Measurements from ENCODE around the gene PFN3.

PFN3 gene

DNA sequence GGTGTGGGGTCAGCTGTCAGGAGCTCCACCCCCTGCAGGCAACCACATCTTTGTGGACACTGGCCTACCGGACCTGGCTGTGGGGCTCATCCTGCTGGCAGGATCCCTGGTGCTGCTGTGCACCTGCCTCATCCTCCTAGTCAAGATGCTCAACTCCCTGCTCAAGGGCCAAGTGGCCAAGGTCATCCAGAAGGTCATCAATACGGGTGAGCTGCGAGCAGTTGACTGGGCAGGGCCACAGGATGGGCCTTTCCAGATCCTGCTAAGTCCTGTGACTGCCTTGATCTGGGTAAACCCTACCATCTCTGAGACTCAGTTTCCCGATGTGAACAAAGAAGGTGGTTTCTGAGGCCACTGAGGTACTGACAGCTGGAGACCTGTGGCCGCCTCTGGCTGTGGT is 6.5 kb downstream of the PFN3 start:
- no peak for DNase-seq (ENCODE audit: low read depth in 1 of 2, low spot score in 1 of 2)
- Histone ChIP-seq H3K4me3 (replicated peaks; ENCODE audit: insufficient read depth, low read length) (no peak overlapping the region), H3K27me3 (ENCODE audit: insufficient read depth, poor library complexity, severe bottlenecking) (no peaks in the 10 kb centered on the region), H3K27ac (replicated peaks) (no peak overlapping the region)
- TF ChIP-seq, protein P1, sequence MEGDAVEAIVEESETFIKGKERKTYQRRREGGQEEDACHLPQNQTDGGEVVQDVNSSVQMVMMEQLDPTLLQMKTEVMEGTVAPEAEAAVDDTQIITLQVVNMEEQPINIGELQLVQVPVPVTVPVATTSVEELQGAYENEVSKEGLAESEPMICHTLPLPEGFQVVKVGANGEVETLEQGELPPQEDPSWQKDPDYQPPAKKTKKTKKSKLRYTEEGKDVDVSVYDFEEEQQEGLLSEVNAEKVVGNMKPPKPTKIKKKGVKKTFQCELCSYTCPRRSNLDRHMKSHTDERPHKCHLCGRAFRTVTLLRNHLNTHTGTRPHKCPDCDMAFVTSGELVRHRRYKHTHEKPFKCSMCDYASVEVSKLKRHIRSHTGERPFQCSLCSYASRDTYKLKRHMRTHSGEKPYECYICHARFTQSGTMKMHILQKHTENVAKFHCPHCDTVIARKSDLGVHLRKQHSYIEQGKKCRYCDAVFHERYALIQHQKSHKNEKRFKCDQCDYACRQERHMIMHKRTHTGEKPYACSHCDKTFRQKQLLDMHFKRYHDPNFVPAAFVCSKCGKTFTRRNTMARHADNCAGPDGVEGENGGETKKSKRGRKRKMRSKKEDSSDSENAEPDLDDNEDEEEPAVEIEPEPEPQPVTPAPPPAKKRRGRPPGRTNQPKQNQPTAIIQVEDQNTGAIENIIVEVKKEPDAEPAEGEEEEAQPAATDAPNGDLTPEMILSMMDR (IDR thresholded peaks at IDR 0.05; ENCODE audit: insufficient read depth, low read length): no peak
- TF ChIP-seq GABPA (IDR thresholded peaks at IDR 0.05; ENCODE audit: low read depth): no peak
- no peak for TF ChIP-seq SPI1 (IDR thresholded peaks at IDR 0.05; ENCODE audit: borderline replicate concordance, low read depth)
- TF ChIP-seq, protein P2, sequence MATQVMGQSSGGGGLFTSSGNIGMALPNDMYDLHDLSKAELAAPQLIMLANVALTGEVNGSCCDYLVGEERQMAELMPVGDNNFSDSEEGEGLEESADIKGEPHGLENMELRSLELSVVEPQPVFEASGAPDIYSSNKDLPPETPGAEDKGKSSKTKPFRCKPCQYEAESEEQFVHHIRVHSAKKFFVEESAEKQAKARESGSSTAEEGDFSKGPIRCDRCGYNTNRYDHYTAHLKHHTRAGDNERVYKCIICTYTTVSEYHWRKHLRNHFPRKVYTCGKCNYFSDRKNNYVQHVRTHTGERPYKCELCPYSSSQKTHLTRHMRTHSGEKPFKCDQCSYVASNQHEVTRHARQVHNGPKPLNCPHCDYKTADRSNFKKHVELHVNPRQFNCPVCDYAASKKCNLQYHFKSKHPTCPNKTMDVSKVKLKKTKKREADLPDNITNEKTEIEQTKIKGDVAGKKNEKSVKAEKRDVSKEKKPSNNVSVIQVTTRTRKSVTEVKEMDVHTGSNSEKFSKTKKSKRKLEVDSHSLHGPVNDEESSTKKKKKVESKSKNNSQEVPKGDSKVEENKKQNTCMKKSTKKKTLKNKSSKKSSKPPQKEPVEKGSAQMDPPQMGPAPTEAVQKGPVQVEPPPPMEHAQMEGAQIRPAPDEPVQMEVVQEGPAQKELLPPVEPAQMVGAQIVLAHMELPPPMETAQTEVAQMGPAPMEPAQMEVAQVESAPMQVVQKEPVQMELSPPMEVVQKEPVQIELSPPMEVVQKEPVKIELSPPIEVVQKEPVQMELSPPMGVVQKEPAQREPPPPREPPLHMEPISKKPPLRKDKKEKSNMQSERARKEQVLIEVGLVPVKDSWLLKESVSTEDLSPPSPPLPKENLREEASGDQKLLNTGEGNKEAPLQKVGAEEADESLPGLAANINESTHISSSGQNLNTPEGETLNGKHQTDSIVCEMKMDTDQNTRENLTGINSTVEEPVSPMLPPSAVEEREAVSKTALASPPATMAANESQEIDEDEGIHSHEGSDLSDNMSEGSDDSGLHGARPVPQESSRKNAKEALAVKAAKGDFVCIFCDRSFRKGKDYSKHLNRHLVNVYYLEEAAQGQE (IDR thresholded peaks at IDR 0.05; ENCODE audit: insufficient replicate concordance, low read depth): no peak
- no peak for TF ChIP-seq POLR2AphosphoS5 (IDR thresholded peaks at IDR 0.05; ENCODE audit: low read depth)

DNA sequence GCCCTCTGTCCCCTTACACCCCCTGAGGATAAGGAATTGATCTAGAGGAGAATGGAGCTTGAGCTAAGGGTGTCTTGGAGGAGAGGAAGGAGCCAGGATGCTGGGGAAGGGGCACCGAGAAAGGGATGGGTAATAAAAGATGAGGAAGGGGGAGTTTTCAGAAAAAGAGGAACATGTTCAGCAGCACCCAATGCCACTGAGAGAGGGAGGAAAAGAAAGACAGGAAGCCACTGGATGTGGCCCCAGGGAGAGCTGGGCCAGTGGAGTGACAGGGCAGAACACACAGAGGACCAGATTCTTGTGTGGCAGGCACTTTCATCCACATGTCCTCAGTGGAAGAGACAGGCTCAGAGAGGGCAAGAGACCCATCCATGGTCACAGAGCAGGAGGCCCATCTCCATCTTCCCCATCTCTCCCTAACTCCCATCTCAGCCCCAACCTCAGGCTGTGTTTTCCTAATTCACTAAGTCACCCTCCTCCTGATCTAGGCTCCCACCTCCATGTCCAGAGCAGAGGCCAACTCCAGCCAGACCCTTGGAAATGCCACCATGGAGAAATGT is 7.2 kb downstream of the PFN3 start:
- peak; percentile 66; the same call in 1 of the 2 replicates for TF ChIP-seq SPI1 (IDR thresholded peaks at IDR 0.05; ENCODE audit: borderline replicate concordance, low read depth)
- TF ChIP-seq POLR2AphosphoS5 (IDR thresholded peaks at IDR 0.05; ENCODE audit: low read depth): no peak
- Histone ChIP-seq H3K27me3 (ENCODE audit: insufficient read depth, poor library complexity, severe bottlenecking) (no peaks in the 10 kb centered on the region), H3K27ac (replicated peaks) (no peak overlapping the region), H3K4me3 (replicated peaks; ENCODE audit: insufficient read depth, low read length) (no peak overlapping the region)
- peak in 1 of 2 experiments; percentile 66 for DNase-seq (ENCODE audit: low read depth in 1 of 2, low spot score in 1 of 2)

DNA sequence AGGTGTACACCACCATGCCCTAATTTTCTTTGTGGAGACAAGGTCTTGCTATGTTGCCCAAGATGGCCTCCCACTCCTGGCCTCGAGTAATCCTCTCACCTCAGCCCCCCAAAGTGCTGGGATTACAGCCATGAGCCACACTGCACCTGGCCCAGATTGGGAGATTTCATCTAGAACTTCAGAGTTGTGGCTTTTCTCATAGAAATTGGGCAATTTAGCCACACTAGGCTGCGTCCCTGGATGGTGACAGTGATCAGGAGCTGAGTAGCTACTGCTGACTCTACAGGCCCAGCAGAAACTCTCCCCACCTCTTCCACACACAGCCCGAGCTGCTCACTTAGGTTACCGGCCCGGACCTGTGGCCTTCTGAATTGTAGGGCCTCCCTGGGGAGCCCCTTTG is 7.7 kb downstream of the PFN3 start:
- Histone ChIP-seq H3K27ac (replicated peaks) (no peak overlapping the region), H3K27me3 (ENCODE audit: insufficient read depth, poor library complexity, severe bottlenecking) (no peaks in the 10 kb centered on the region), H3K4me3 (replicated peaks; ENCODE audit: insufficient read depth, low read length) (no peak overlapping the region)
- DNase-seq (ENCODE audit: low read depth in 1 of 2, low spot score in 1 of 2): peak in 1 of 2 experiments; percentile 53
- TF ChIP-seq, protein P1 (IDR thresholded peaks at IDR 0.05; ENCODE audit: insufficient read depth, low read length): no peak
- TF ChIP-seq SPI1 (IDR thresholded peaks at IDR 0.05; ENCODE audit: borderline replicate concordance, low read depth) (no peak), POLR2AphosphoS5 (IDR thresholded peaks at IDR 0.05; ENCODE audit: low read depth) (no peak), GABPA (IDR thresholded peaks at IDR 0.05; ENCODE audit: low read depth) (no peak)
- TF ChIP-seq, protein P2 (IDR thresholded peaks at IDR 0.05; ENCODE audit: insufficient replicate concordance, low read depth): no peak

DNA sequence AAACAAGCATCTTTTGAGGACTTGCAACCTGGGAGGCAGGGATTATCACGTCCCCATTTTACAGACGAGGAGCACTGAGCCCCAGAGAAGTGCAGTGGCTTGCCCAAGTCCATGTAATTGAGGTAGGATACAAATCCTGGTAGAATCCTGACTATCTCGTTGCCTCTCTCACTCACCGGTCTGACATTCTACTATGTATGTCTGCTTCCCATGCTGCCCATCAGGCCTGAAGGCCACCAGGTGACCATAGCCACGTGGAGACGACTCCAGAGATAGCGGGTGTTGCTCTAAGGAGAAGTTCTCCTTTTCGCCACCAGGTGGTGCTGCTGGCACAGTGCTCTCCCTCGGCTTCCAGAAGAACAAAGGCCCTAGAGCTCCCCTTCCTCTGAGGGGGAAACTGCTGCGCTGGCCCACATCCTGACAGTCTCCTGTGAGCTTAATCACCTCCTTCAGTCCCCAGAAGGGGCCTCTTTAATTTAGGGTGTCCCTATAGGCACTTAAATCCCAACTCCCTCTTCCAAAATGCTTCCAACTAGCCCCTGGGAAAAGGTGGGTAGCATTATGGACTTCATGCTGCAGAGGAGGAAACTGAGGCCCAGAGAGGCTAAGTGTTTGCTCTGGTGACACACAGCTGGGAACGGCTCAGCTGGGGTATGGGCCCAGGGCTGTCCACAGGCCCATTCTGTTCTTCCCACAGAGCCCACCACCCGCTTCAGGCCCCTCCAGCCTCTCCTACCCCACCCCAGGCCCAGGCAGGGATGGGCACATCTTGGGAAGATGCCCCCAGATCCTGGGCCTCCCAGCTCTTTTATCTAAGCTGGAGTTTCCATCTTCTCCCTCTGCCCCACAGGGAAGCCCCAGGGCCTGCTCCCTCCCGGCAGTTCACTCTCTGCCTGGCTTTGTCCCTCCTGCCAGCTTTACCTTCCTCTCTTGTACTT is 9.8 kb downstream of the PFN3 start:
- Histone ChIP-seq H3K4me3 (replicated peaks; ENCODE audit: insufficient read depth, low read length) (no peak overlapping the region), H3K27ac (replicated peaks) (no peak overlapping the region), H3K27me3 (ENCODE audit: insufficient read depth, poor library complexity, severe bottlenecking) (no peaks in the 10 kb centered on the region)
- TF ChIP-seq GABPA (IDR thresholded peaks at IDR 0.05; ENCODE audit: low read depth) (no peak), SPI1 (IDR thresholded peaks at IDR 0.05; ENCODE audit: borderline replicate concordance, low read depth) (peak; percentile 2; the same call in 1 of the 2 replicates), POLR2AphosphoS5 (IDR thresholded peaks at IDR 0.05; ENCODE audit: low read depth) (no peak)
- TF ChIP-seq, protein P2 (IDR thresholded peaks at IDR 0.05; ENCODE audit: insufficient replicate concordance, low read depth): no peak
- TF ChIP-seq, protein P1 (IDR thresholded peaks at IDR 0.05; ENCODE audit: insufficient read depth, low read length): peak; percentile 92
- peak; percentile 72 to 86 for DNase-seq (ENCODE audit: low read depth in 1 of 2, low spot score in 1 of 2)
